HG03565 (cell line): ENCODE data around the gene ARHGAP26.

Experiments
- ATAC-seq: cut with Tn5 transposase; IDR thresholded peaks from one replicate; pipeline ENCODE4 v1.9.1; 2021; ENCODE audit warnings: mild to moderate bottlenecking, moderate library complexity; ENCODE audit not compliant: unreplicated experiment

The ARHGAP26 gene

GRCh38 chr5:143002459-143003327 lies 232.5 kb downstream of the ARHGAP26 start:
- ATAC-seq = peak; percentile 64

GRCh38 chr5:143003328-143003636 lies 233.1 kb downstream of the ARHGAP26 start:
- no peak for ATAC-seq

- ATAC-seq = peak; percentile 23
These were observed 234.4 kb downstream of the ARHGAP26 start for GRCh38 chr5:143004361-143005145.

DNA sequence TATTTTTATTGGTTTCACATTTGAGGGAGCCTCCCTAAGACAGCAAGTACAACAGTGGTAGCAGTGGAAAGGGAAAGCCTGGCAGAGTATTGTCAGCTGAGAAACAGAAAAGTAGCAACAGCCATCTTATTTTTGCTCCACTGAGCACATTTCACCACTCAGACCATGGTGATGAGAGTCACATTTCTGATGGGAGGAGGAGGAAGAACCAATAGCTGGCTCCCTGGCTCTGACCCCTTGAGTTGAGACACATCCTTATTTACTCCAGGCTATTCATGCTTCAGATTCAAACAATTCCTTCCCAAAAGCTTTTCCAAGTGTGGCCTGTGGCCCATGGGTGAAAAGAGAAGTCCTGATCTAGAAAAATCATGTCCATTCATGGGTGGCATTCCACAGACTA lies 236.3 kb downstream of the ARHGAP26 start:
- ATAC-seq = no peak

DNA sequence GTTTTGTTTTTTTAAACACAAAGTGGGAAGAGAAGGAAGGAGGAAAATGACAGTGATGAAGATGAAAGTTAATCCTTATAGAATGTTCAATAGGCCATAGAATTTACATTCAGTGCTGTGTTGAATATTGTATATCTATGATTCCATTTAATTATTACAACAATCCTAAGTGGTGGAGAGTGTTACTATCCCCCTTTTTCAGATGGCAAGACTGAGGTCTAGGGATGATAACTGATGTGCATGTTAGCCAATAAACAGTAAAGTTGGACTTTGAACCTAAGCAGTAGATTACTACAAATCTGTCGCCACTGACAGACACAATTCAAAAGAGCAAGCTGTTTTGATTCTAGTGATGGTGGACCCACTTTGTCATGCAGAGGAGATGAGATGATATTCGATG lies 237.9 kb downstream of the ARHGAP26 start:
- ATAC-seq = no peak

DNA sequence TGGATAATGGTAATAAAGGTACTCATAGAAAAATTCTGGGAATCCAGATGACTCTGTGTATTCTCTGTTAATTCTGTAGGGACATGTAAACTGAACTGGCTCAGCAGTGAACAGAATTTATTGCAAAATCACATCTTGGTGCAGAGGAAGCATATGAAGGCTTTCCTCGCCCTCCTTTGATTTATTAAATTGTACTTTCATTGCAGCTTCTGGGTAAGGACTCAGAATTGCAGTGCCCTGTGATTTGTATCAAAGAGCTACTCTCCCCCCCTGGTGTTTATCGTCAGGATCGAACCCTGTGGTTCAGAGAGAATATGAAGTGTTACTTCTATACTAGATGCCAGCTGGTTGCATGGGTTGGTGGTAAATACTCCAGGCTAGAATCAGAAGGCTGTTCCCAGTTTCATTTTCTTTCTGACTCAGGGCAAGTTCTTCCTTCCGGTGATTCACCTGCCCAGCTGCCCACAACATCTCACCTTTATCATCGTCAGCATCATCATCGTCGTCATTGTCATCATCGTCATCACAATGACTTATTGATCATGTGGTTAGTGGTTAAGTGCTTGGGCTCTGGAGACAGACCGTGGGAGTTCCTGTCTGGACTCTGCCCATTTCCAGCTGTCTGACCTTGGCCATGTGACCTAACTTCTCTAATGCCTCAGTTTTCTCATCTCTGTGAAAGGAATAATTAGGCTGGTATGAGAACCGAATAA lies 238.8 kb downstream of the ARHGAP26 start:
- ATAC-seq = peak; percentile 73

GRCh38 chr5:143010351-143010750 lies 240.2 kb downstream of the ARHGAP26 start:
- no peak for ATAC-seq

DNA sequence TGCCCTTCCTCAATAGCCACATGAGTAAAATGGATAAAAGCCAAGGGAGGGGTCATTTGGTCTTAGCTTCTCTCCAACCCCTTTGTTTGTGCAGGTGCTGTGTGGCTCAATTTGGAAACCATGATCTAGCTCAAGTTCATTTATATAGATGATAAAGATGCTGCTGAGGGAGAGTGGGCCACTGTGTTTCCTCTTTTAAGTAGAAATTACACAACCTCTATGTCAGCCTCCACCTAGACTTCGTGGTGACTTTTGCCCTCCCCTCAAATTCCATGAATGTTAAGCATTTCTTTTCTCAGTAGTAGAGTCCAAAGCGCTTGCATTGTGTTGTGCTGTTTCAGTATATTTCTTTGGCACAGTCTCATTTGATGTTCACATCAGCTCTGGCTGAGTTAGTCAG lies 241.4 kb downstream of the ARHGAP26 start:
- ATAC-seq = no peak

DNA sequence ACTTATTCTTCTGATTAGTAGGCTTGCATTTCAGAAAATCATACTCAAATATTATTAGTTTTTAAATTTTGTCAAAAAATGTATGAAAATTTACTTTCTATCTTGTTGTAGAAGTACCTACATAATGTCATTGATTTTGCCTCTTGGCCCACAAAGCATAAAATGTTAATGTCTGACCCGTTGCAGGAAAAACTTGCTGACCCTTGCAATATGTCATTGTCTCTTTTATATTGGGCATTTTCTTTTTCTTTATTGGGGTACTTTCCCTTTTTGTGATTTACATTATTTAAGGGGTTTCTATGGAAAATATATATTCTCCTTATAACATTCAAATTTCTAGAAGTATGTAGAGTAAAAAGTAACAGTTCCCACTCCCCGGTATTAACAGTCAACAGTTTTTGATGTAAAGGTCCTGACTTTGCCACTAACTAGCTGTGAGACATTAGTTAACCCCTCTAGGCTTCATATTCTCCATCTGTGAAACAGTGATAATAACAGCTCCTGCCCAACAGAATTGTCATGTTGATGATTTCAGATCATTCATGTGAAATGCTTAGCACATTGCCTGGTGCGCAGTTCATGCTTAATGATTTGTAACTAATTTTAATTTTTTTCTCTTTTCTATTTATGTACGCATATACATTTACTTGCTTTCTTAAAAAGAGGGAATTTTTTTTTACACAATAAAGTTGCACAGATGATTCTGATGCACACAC lies 243.2 kb downstream of the ARHGAP26 start:
- ATAC-seq = no peak

DNA sequence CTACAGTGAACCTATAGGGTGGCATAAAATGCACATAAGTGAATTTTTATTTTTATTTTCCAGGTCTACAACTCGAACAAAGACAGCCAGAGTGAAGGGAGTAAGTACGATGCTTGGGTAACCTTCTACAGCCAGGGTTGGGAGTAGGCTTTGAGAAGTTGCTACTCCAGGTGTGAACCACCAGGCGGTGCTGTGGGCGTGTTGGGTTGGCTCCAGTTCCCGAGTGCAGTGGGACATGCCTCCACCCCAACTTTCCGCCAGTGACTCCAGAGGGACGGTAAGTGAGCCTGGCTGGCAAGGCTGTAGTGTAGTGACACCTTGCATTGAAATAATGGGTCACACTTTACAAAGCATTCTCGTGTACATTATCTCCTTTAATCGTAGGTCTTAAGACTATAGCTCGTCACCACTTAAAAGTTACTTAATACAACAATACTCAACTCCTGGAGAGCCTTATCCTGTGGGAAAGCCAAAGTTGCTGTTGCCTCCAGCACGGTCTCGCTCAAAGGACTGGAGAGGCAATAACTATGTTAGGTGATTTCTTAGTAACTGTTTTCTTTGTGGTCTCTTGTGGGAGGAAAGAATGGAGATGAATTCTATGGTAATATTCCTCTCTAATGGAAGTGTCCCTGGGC lies 244.0 kb downstream of the ARHGAP26 start:
- no peak for ATAC-seq

DNA sequence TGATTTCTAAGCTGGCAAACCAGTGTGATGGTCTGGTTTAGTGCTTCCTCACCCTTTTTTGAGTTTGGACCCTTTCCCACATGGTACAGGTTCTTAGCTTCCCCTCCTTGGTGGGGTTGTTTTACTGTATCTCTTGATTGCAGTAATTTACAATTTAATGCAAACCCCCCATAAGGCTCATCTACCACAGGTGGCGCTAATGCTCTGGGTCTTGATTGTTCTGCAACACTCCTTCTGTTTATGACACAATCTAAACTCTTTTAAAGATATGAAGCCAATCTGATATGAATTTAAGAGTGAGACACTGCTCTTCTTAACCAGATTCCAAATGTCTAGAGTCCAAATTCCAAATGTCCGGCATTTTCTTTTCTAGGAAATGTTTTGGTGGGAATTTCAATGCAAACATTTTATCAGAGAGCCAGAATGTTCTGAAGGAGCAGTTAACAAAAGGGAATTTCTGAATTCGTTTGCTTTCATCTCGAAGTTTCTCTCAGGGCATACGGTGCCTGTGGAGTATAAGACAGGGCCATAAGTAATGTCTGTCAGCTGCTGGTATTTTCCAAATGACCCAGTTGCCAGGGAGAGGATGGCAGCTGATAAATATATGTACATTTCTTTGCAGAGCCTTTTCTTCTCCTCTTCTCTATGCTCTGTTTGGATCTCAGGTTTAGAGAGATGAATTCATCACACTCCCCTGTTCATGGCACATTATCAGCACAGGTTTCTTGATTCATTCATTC lies 246.8 kb downstream of the ARHGAP26 start:
- no peak for ATAC-seq

GRCh38 chr5:143017541-143017940 lies 247.4 kb downstream of the ARHGAP26 start:
- ATAC-seq = no peak

- no peak for ATAC-seq
These were observed 247.8 kb downstream of the ARHGAP26 start for GRCh38 chr5:143017992-143018391.

- no peak for ATAC-seq
These were observed 249.0 kb downstream of the ARHGAP26 start for GRCh38 chr5:143019157-143019556.

GRCh38 chr5:143019614-143020515 lies 249.7 kb downstream of the ARHGAP26 start:
- ATAC-seq = peak; percentile 86

GRCh38 chr5:143021595-143021994 lies 251.4 kb downstream of the ARHGAP26 start:
- ATAC-seq = no peak

GRCh38 chr5:143023411-143024096 lies 253.4 kb downstream of the ARHGAP26 start:
- peak; percentile 42 for ATAC-seq

GRCh38 chr5:143024228-143024920 lies 254.2 kb downstream of the ARHGAP26 start:
- ATAC-seq = no peak
